Transverse colon (tissue), 3 donors: ENCODE measurements around the gene HTR2C.

Experiments used
- POLR2A ChIP-seq: fragments of 450-650 bp; IDR thresholded peaks from one replicate; pipeline ENCODE4 v1.6.1; 2016; ENCODE audit warnings: antibody characterized with exemption, mild to moderate bottlenecking, moderate library complexity
- TF ChIP-seq, protein P1 (sequence below), 5 experiments: fragments of 200-600 bp in 3 of 5; fragments of 450-650 bp in 2 of 5; sonication (generic) in 3 of 5; IDR thresholded peaks; 1 replicate in 2 of 5; 2 replicates in 3 of 5; pipeline ENCODE4 v1.5.1; 2016 to 2017; ENCODE audit warnings: antibody characterized with exemption in 5 of 5, inconsistent platforms in 3 of 5, mild to moderate bottlenecking in 2 of 5, moderate library complexity in 1 of 5

DNA sequence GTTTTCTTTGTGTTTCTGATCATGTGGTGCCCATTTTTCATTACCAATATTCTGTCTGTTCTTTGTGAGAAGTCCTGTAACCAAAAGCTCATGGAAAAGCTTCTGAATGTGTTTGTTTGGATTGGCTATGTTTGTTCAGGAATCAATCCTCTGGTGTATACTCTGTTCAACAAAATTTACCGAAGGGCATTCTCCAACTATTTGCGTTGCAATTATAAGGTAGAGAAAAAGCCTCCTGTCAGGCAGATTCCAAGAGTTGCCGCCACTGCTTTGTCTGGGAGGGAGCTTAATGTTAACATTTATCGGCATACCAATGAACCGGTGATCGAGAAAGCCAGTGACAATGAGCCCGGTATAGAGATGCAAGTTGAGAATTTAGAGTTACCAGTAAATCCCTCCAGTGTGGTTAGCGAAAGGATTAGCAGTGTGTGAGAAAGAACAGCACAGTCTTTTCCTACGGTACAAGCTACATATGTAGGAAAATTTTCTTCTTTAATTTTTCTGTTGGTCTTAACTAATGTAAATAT is 323.2 kb downstream of the HTR2C start:
- TF ChIP-seq, protein P1, sequence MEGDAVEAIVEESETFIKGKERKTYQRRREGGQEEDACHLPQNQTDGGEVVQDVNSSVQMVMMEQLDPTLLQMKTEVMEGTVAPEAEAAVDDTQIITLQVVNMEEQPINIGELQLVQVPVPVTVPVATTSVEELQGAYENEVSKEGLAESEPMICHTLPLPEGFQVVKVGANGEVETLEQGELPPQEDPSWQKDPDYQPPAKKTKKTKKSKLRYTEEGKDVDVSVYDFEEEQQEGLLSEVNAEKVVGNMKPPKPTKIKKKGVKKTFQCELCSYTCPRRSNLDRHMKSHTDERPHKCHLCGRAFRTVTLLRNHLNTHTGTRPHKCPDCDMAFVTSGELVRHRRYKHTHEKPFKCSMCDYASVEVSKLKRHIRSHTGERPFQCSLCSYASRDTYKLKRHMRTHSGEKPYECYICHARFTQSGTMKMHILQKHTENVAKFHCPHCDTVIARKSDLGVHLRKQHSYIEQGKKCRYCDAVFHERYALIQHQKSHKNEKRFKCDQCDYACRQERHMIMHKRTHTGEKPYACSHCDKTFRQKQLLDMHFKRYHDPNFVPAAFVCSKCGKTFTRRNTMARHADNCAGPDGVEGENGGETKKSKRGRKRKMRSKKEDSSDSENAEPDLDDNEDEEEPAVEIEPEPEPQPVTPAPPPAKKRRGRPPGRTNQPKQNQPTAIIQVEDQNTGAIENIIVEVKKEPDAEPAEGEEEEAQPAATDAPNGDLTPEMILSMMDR (IDR thresholded peaks at IDR 0.05), result no peak
- TF ChIP-seq POLR2A, result no peak
